Neural cell (in vitro differentiated cells): ENCODE data around the gene CYP4Z1. TPM values are rescaled to one million over a fixed set of nuclear protein-coding genes. Genes with fewer than 3 reads are reported as not detected.
"Not testable (repeated sequence)": the region's sequence is repeated elsewhere in the genome, so short reads cannot be mapped to it uniquely, and the experiment has no call there.

Experiments used
- H2AFZ ChIP-seq: fragments of 200-600, 300-800 bp; sonication (generic), shearing (Covaris generic); 2 replicates; pipeline ENCODE4 v1.6.0; 2014; ENCODE audit warnings: low read depth, mild to moderate bottlenecking, antibody characterized with exemption, low read length, moderate library complexity
- H3F3A ChIP-seq: fragments of 200-600 bp; shearing (Covaris generic); 2 replicates; pipeline ENCODE4 v1.6.1; 2016; ENCODE audit warnings: mild to moderate bottlenecking, moderate library complexity, mixed read lengths, antibody characterized with exemption, low read length; ENCODE audit not compliant: insufficient read depth, poor library complexity, severe bottlenecking
- H3K27ac ChIP-seq: fragments of 200-600, 300-800 bp; sonication (generic), shearing (Covaris generic); 2 replicates; pipeline ENCODE4 v1.5.1; 2014; ENCODE audit warnings: mild to moderate bottlenecking, low read length, moderate library complexity
- H3K27me3 ChIP-seq: fragments of 300-800, 200-600 bp; sonication (generic), shearing (Covaris generic); 2 replicates; pipeline ENCODE4 v1.6.0; 2014; ENCODE audit warnings: mild to moderate bottlenecking, low read depth, low read length, moderate library complexity; ENCODE audit not compliant: insufficient read depth
- H3K36me3 ChIP-seq: fragments of 300-800, 200-600 bp; sonication (generic), shearing (Covaris generic); 2 replicates; pipeline ENCODE4 v1.5.1; 2014; ENCODE audit warnings: mild to moderate bottlenecking, antibody characterized with exemption, low read length, moderate library complexity; ENCODE audit not compliant: insufficient read depth
- H3K4me2 ChIP-seq: fragments of 300-800, 200-600 bp; sonication (generic), shearing (Covaris generic); 2 replicates; pipeline ENCODE4 v1.6.0; 2014; ENCODE audit warnings: mild to moderate bottlenecking, low read length
- H3K4me3 ChIP-seq: fragments of 300-800, 200-600 bp; sonication (generic), shearing (Covaris generic); 2 replicates; pipeline ENCODE4 v1.5.1; 2014; ENCODE audit warnings: mild to moderate bottlenecking, low read length, moderate library complexity
- H3K79me2 ChIP-seq: fragments of 200-600 bp; shearing (Covaris generic); replicated peaks from 2 replicates; pipeline ENCODE4 v1.6.0; 2014; ENCODE audit warnings: mild to moderate bottlenecking, low read length, moderate library complexity; ENCODE audit not compliant: insufficient read depth
- H3K9ac ChIP-seq: fragments of 300-800, 200-600 bp; sonication (generic), shearing (Covaris generic); 2 replicates; pipeline ENCODE4 v1.6.1; 2016; ENCODE audit warnings: mild to moderate bottlenecking, low read length, mixed read lengths
- H3K9me2 ChIP-seq: fragments of 200-600 bp; shearing (Covaris generic); 2 replicates; pipeline ENCODE4 v1.6.1; 2016; ENCODE audit warnings: mild to moderate bottlenecking, low read length, mixed read lengths; ENCODE audit not compliant: insufficient read depth
- H3K9me3 ChIP-seq: fragments of 200-600, 300-800 bp; sonication (generic), shearing (Covaris generic); 2 replicates; pipeline ENCODE4 v1.6.1; 2016; ENCODE audit warnings: mild to moderate bottlenecking, mixed run types, low read length, moderate library complexity, mixed read lengths
- H4K20me1 ChIP-seq: fragments of 200-600 bp; shearing (Covaris generic); 2 replicates; pipeline ENCODE4 v1.6.1; 2016; ENCODE audit warnings: mild to moderate bottlenecking, mixed run types; ENCODE audit not compliant: insufficient read depth
- EP300 ChIP-seq: fragments of 450-650 bp; conservative IDR thresholded peaks from 2 replicates; pipeline ENCODE4 v1.6.1; 2014; ENCODE audit warnings: antibody characterized with exemption, mild to moderate bottlenecking, moderate library complexity; ENCODE audit not compliant: poor library complexity, severe bottlenecking
- EZH2 ChIP-seq: fragments of 200-600, 300-800 bp; shearing (Covaris generic), sonication (generic); IDR thresholded peaks from 2 replicates; pipeline ENCODE4 v1.6.1; 2014; ENCODE audit warnings: antibody characterized with exemption, low read length, borderline replicate concordance, mild to moderate bottlenecking; ENCODE audit not compliant: insufficient read depth, poor library complexity, severe bottlenecking
- MXI1 ChIP-seq: fragments of 450-650 bp; conservative IDR thresholded peaks from 2 replicates; pipeline ENCODE4 v1.6.1; 2014; ENCODE audit warnings: antibody characterized with exemption, mild to moderate bottlenecking; ENCODE audit not compliant: poor library complexity, severe bottlenecking
- POLR2AphosphoS5 ChIP-seq: IDR thresholded peaks from 2 replicates; pipeline ENCODE4 v1.6.1; 2012
- RAD21 ChIP-seq: fragments of 450-650 bp; conservative IDR thresholded peaks from 2 replicates; pipeline ENCODE4 v1.6.1; 2014; ENCODE audit warnings: antibody characterized with exemption, mild to moderate bottlenecking, moderate library complexity
- SMC3 ChIP-seq: fragments of 450-650 bp; conservative IDR thresholded peaks from 2 replicates; pipeline ENCODE4 v1.6.1; 2014; ENCODE audit warnings: antibody characterized with exemption, mild to moderate bottlenecking, moderate library complexity; ENCODE audit not compliant: poor library complexity
- TAF1 ChIP-seq: IDR thresholded peaks from 2 replicates; pipeline ENCODE4 v1.6.1; 2012; ENCODE audit warnings: low read depth
- polyA plus RNA-seq: library from polyadenylated mRNA; depleted of rRNA; stranded (reverse); fragments of >200 nt; gene quantifications from 2 replicates; pipeline ENCODE4 v1.2.3, GENCODE V29; 2014
- TF ChIP-seq, protein P1 (sequence below): fragments of 450-650 bp; IDR thresholded peaks from 2 replicates; pipeline ENCODE4 v1.5.1; 2014; ENCODE audit warnings: antibody characterized with exemption, mild to moderate bottlenecking, moderate library complexity; ENCODE audit not compliant: poor library complexity, severe bottlenecking
- TF ChIP-seq, protein P2 (sequence below): IDR thresholded peaks from 2 replicates; pipeline ENCODE4 v1.6.1; 2012; ENCODE audit warnings: borderline replicate concordance

Gene CYP4Z1
- polyA plus RNA-seq, 1 donor from 2014 or later, result 0.51 TPM

DNA sequence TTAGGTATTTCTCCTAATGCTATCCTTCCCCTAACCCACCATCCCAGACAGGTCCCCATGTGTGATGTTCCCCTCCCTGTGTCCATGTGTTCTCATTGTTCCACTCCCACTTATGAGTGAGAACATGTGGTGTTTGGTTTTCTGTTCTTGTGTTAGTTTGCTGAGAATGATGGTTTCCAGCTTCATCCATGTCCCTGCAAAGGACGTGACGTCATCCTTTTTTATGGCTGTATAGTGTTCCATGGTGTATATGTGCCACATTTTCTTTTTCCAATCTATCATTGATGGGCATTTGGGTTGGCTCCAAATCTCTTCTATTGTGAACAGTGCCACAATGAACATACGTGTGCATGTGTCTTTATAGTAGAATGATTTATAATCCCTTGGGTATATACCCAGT is 65.6 kb downstream of the CYP4Z1 start:
- H3F3A ChIP-seq, H3K9me3 ChIP-seq: not testable (repeated sequence)

DNA sequence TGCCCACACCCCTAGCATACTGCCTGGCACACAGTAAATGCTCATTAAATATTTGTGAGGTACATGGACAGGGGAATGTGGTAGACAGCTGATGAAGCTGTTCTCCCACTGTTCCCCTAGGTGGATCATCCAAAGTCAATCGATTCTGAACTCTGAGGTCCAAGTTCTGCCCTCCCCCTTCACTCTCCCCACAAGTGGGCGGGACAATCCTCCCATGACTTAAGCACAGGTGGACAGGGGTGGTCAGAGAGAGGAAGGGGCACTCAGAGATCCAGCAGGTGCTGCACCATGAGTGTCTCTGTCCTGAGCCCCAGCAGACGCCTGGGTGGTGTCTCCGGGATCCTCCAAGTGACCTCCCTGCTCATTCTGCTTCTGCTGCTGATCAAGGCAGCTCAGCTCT is 70.2 kb downstream of the CYP4Z1 start, which contains the start of gene CYP4A22:
TSS of gene CYP4A22 (plus strand) at position 244 of the 400 bp plus-strand sequence. CDS start at position 289, 45 bp downstream.
- no peak within 1 kb of the TSS for H2AFZ ChIP-seq
- H3K27ac ChIP-seq, result no peak within 1 kb of the TSS
- no peaks in the 10 kb centered on the region for H3K36me3 ChIP-seq
- TF ChIP-seq POLR2AphosphoS5 (no peak), EP300 (no peak), MXI1 (no peak), RAD21 (no peak), SMC3 (no peak), TAF1 (no peak), EZH2 (no peak)
- TF ChIP-seq, protein P1, sequence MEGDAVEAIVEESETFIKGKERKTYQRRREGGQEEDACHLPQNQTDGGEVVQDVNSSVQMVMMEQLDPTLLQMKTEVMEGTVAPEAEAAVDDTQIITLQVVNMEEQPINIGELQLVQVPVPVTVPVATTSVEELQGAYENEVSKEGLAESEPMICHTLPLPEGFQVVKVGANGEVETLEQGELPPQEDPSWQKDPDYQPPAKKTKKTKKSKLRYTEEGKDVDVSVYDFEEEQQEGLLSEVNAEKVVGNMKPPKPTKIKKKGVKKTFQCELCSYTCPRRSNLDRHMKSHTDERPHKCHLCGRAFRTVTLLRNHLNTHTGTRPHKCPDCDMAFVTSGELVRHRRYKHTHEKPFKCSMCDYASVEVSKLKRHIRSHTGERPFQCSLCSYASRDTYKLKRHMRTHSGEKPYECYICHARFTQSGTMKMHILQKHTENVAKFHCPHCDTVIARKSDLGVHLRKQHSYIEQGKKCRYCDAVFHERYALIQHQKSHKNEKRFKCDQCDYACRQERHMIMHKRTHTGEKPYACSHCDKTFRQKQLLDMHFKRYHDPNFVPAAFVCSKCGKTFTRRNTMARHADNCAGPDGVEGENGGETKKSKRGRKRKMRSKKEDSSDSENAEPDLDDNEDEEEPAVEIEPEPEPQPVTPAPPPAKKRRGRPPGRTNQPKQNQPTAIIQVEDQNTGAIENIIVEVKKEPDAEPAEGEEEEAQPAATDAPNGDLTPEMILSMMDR, result no peak
- TF ChIP-seq, protein P2, sequence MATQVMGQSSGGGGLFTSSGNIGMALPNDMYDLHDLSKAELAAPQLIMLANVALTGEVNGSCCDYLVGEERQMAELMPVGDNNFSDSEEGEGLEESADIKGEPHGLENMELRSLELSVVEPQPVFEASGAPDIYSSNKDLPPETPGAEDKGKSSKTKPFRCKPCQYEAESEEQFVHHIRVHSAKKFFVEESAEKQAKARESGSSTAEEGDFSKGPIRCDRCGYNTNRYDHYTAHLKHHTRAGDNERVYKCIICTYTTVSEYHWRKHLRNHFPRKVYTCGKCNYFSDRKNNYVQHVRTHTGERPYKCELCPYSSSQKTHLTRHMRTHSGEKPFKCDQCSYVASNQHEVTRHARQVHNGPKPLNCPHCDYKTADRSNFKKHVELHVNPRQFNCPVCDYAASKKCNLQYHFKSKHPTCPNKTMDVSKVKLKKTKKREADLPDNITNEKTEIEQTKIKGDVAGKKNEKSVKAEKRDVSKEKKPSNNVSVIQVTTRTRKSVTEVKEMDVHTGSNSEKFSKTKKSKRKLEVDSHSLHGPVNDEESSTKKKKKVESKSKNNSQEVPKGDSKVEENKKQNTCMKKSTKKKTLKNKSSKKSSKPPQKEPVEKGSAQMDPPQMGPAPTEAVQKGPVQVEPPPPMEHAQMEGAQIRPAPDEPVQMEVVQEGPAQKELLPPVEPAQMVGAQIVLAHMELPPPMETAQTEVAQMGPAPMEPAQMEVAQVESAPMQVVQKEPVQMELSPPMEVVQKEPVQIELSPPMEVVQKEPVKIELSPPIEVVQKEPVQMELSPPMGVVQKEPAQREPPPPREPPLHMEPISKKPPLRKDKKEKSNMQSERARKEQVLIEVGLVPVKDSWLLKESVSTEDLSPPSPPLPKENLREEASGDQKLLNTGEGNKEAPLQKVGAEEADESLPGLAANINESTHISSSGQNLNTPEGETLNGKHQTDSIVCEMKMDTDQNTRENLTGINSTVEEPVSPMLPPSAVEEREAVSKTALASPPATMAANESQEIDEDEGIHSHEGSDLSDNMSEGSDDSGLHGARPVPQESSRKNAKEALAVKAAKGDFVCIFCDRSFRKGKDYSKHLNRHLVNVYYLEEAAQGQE, result no peak
- H3K9me3 ChIP-seq, result no peaks in the 10 kb centered on the region
- no peak within 1 kb of the TSS for H3K9ac ChIP-seq
- no peak within 1 kb of the TSS for H3K4me3 ChIP-seq
- H3F3A ChIP-seq, result no peaks in the 10 kb centered on the region
- H3K9me2 ChIP-seq, result no peaks in the 10 kb centered on the region
- H3K79me2 ChIP-seq, result no peaks in the 10 kb centered on the region
- no peaks in the 10 kb centered on the region for H4K20me1 ChIP-seq
- no peak within 1 kb of the TSS for H3K4me2 ChIP-seq
- no peaks in the 10 kb centered on the region for H3K27me3 ChIP-seq

More for the DNA sequence above, 65.6 kb downstream of the CYP4Z1 start:
- not testable (repeated sequence) for H3K4me3 ChIP-seq, H4K20me1 ChIP-seq, H3K36me3 ChIP-seq, H3K9me2 ChIP-seq, H3K79me2 ChIP-seq, H3K9ac ChIP-seq, H3K27ac ChIP-seq, H3K4me2 ChIP-seq, H3K27me3 ChIP-seq, H2AFZ ChIP-seq
